ENCODE results near the gene VSTM2A. TPM values are rescaled to one million over a fixed set of nuclear protein-coding genes. Genes with fewer than 3 reads are reported as not detected.

Gene VSTM2A
- total RNA-seq, 2 experiments from 2014 or later, result not detected

DNA sequence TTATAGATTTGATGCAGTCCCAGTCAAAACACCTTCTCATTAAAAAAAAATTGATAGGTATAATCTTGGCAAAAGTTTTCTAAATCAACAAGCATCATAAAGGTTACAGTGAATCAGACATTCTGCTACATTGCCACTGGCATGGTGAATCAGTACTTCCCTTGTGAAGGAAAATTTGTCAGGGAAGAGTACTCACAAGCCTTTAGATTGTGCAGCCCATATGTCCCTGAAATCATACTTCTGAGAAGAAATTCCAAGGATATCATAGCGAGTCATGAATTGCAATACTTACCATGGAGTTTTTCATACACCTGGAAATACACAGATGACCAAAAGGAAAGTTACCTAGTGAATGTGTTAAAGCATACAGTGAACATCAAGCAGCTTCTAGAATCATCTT is 17.2 kb downstream of the VSTM2A start:
- no peaks in the 10 kb centered on the region for H3K36me3 Mint-ChIP-seq (ENCODE audit: low read depth)
- POLR2A ChIA-PET, result no interaction called here
- ATAC-seq (no peak), DNase-seq (no peak)
- H3K4me1 Mint-ChIP-seq (ENCODE audit: low read depth), result no peaks in the 10 kb centered on the region
- H3K9me3 Mint-ChIP-seq (ENCODE audit: insufficient read depth), result peaks cover 1% of the 10 kb centered on the region
- H3K27me3 Mint-ChIP-seq (ENCODE audit: low read depth), result no peaks in the 10 kb centered on the region
- no peak overlapping the region for H3K27ac Mint-ChIP-seq
- no peak overlapping the region for H3K4me3 Mint-ChIP-seq
- CTCF ChIA-PET, result no interaction called here

DNA sequence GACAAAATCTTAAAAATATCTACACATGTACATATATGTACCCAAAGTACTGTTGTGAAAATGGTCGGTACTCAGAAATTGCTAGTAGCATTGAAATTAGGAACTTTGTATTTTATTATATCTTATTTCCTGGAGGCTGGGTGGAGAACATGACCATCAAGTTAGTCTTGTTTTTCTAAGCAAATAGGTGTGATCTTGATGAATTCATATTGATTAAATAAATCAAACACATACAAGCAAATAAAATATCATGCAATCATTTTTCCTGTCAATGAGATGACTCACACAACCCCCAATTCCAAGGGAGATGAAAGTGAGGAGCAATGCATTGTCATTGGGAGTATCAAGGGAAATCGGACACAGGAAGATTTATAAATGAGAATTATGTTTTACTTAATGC is 18.0 kb downstream of the VSTM2A start:
- Mint-ChIP-seq H3K27me3 (ENCODE audit: low read depth) (no peaks in the 10 kb centered on the region), H3K27ac (no peak overlapping the region), H3K36me3 (ENCODE audit: low read depth) (no peaks in the 10 kb centered on the region), H3K9me3 (ENCODE audit: insufficient read depth) (peaks cover 4% of the 10 kb centered on the region), H3K4me1 (ENCODE audit: low read depth) (no peaks in the 10 kb centered on the region), H3K4me3 (no peak overlapping the region)
- DNase-seq (no peak), ATAC-seq (no peak)
- CTCF ChIA-PET, result no interaction called here
- POLR2A ChIA-PET, result no interaction called here

DNA sequence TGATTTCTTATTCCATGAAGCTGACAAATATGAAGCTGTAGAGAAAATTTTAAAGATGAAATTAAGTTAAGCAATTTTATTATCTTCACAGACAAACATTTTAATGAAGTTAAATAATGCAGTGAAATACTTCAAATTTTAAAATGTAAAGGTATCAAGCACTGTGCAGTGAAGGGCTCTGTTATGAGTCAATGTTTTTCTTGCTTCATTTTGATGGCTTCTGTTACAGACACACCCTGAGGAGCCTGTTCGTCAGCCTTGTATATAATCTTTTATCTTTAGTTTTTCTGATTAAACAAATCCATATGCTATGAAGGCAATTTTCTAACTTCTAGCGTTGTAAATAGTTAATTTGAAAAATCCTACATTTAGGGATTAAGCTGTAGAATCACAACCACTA is 18.5 kb downstream of the VSTM2A start:
- Mint-ChIP-seq H3K4me3 (no peak overlapping the region), H3K4me1 (ENCODE audit: low read depth) (no peaks in the 10 kb centered on the region), H3K27ac (no peak overlapping the region), H3K9me3 (ENCODE audit: insufficient read depth) (peaks cover 4% of the 10 kb centered on the region), H3K36me3 (ENCODE audit: low read depth) (no peaks in the 10 kb centered on the region), H3K27me3 (ENCODE audit: low read depth) (no peaks in the 10 kb centered on the region)
- CTCF ChIA-PET, result no interaction called here
- POLR2A ChIA-PET, result no interaction called here
- DNase-seq (no peak), ATAC-seq (no peak)

DNA sequence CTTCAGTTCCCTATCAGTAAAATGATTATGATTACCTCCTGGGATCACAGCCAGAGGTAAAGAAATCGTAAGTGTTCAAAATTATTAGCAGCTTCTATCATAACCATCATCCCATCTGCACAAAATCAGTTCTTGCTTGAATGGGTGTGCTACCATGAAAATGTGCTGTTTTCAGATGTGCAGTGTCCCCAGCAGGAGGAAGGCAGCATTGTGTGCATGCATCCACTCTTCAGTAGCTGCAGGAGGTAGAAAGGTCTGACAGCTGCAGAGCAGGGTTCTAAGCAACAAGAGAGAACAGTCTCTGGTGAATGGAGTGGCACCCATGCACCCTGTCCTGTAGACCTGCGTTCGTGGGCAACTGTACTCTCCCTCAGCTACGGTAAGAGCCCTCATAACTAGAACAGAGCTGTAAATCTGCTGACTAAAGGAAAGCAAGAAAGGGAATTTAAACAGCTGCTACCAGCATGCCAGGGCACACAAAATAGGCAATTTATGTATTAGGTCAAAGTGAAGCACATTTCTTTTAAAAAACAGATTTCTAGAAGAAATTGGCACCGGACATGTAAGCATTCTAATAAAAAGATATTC is 21.2 kb downstream of the VSTM2A start:
- peaks cover 8% of the 10 kb centered on the region for H3K9me3 Mint-ChIP-seq (ENCODE audit: insufficient read depth)
- no peaks in the 10 kb centered on the region for H3K4me1 Mint-ChIP-seq (ENCODE audit: low read depth)
- H3K27me3 Mint-ChIP-seq (ENCODE audit: low read depth), result no peaks in the 10 kb centered on the region
- DNase-seq (no peak), ATAC-seq (no peak)
- no peaks in the 10 kb centered on the region for H3K36me3 Mint-ChIP-seq (ENCODE audit: low read depth)
- H3K4me3 Mint-ChIP-seq, result no peak overlapping the region
- ChIA-PET POLR2A (no interaction called here), CTCF (no interaction called here)
- no peak overlapping the region for H3K27ac Mint-ChIP-seq

DNA sequence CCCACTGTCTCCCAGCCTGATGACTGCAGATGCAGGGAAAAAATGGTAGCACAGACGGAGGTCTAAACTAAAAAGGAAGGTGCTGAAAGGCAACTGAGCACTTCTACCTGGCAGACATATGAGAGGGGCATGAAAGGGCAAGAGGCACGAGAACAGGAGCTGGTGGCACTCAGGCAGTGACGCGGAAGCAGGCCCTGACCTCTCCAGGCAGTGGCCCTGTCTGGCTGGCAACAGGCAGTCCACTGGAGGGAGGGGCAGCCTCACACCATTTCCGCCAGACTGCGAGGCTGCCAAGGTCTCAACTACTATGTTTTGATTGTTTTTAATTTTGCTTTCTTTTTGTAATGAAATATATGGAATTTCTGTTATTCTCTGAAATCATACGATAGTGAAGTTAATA is 23.3 kb downstream of the VSTM2A start:
- Mint-ChIP-seq H3K27ac (no peak overlapping the region), H3K36me3 (ENCODE audit: low read depth) (no peaks in the 10 kb centered on the region), H3K4me3 (no peak overlapping the region), H3K27me3 (ENCODE audit: low read depth) (no peaks in the 10 kb centered on the region), H3K4me1 (ENCODE audit: low read depth) (no peaks in the 10 kb centered on the region), H3K9me3 (ENCODE audit: insufficient read depth) (peaks cover 8% of the 10 kb centered on the region)
- ChIA-PET CTCF (no interaction called here), POLR2A (no interaction called here)
- ATAC-seq (no peak), DNase-seq (no peak)

DNA sequence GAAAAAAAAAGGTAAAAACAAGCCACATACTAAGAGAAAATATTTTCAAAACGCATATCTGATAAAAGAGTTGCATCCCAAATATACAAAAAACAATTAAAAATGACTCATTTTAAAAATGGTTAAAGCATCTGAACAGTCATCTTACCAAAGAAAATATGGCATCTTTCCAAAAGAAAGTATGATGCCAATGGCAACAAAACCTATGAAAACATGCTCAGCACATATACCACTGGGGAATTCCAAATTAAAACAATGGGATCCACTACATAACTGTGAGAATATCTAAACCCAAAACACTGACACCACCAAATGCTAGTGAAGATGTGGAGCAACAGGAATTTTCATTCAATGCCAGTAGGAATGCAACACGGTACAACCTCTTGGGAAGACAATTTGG is 39.3 kb downstream of the VSTM2A start:
- Mint-ChIP-seq H3K4me1 (ENCODE audit: low read depth) (no peaks in the 10 kb centered on the region), H3K27ac (no peak overlapping the region), H3K4me3 (no peak overlapping the region), H3K9me3 (ENCODE audit: insufficient read depth) (no peaks in the 10 kb centered on the region), H3K27me3 (ENCODE audit: low read depth) (no peaks in the 10 kb centered on the region), H3K36me3 (ENCODE audit: low read depth) (no peaks in the 10 kb centered on the region)
- ATAC-seq (no peak), DNase-seq (no peak)
- POLR2A ChIA-PET, result no interaction called here
- CTCF ChIA-PET, result no interaction called here

DNA sequence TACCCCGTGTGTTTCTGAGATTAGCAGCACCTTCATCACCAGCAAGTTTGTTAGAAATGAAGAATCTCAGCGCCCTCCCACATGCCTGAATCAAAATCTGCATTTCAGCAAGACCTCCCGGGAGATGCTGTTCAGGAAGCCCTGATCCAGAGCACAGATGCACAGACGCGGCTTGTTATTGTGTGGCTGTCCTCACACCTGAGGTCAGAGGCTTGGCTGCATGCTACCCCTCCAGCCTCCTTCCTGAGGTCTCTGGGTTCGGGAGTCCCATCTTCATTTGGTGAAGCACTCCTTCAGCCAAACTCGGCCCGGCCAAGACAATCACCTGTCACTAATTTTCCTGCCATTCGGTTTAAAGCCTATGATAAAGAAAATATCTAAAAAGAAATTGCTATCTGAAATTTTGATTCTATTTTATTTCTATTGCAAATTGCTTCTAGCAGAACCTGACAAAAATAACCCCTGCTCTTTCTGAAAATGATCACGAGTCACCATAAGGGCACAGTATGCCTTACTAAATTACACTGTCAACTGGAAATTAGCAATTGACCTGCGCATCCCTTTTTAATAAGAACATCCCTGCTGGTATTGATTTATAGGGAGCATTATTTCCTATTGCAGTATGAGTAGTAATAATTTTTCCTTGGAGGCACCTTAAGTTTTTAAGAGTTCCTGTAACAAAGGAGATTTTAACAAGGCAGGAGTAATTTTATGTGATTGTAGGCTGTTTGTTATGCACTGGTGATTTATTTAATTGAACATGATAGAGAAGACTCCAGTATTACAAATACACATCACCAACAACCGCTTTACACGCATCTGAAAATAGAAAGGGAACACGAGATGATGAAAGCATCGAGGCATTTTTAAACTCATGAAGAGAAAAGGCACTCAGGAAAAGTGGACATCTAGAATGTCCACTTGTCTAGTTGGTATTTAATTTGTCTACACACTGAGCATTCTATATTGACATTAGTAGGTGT is 49.5 kb downstream of the VSTM2A start:
- Mint-ChIP-seq H3K4me1 (ENCODE audit: low read depth) (no peaks in the 10 kb centered on the region), H3K4me3 (no peak overlapping the region), H3K27me3 (ENCODE audit: low read depth) (no peaks in the 10 kb centered on the region), H3K9me3 (ENCODE audit: insufficient read depth) (peaks cover 4% of the 10 kb centered on the region), H3K27ac (no peak overlapping the region), H3K36me3 (ENCODE audit: low read depth) (no peaks in the 10 kb centered on the region)
- ATAC-seq (no peak), DNase-seq (no peak)
- CTCF ChIA-PET, result no interaction called here
- POLR2A ChIA-PET, result no interaction called here

DNA sequence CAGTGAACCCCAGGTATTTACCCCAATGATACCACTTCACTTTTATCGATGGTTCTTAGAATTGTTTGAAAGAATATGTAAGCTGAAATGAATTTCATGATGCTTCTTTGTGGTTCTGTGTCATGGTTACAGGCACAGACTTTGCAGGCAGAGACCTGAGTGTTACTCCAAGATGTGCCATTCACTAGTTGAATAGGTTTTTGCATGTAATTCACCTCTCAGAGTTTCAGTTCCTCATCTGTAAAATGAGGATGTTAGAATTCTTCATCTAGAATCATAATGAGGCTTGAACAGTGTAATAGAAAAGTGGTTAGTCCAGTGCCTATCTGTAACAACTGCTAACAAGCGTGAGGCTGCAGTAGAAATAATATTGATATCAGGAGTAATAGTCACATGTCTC is 54.6 kb downstream of the VSTM2A start:
- CTCF ChIA-PET, result no interaction called here
- no peaks in the 10 kb centered on the region for H3K9me3 Mint-ChIP-seq (ENCODE audit: insufficient read depth)
- H3K4me1 Mint-ChIP-seq (ENCODE audit: low read depth), result no peaks in the 10 kb centered on the region

DNA sequence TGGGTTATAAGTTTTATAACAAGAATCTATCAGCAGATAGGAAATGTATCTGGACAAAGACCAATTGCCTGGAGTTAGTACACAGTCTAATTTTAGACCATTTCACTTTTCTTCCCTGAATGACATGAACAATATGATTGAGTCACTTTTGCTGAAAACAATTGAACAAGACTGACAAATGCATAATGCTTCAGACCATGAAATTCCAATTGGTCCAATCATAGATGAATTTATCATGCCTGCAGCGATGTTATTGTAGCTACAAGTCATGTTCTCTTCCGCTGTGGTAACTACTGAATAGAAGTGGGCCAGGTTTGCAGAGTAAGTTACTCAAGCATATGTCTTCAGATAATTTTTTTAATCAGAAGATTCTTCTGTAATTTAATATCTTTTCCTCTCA is 73.4 kb downstream of the VSTM2A start:
- ATAC-seq, result no peak
- CTCF ChIA-PET, result no interaction called here

More for the DNA sequence above, 54.6 kb downstream of the VSTM2A start:
- POLR2A ChIA-PET, result no interaction called here
- Mint-ChIP-seq H3K4me3 (no peak overlapping the region), H3K36me3 (ENCODE audit: low read depth) (no peaks in the 10 kb centered on the region), H3K27ac (no peak overlapping the region), H3K27me3 (ENCODE audit: low read depth) (no peaks in the 10 kb centered on the region)
- no peak for DNase-seq
- ATAC-seq, result no peak

More for the DNA sequence above, 73.4 kb downstream of the VSTM2A start:
- no peak overlapping the region for H3K27ac Mint-ChIP-seq
- H3K9me3 Mint-ChIP-seq (ENCODE audit: insufficient read depth), result peaks cover 3% of the 10 kb centered on the region
- H3K36me3 Mint-ChIP-seq (ENCODE audit: low read depth), result no peaks in the 10 kb centered on the region
- no peak overlapping the region for H3K4me3 Mint-ChIP-seq
- no peaks in the 10 kb centered on the region for H3K27me3 Mint-ChIP-seq (ENCODE audit: low read depth)
- no peak for DNase-seq
- POLR2A ChIA-PET, result no interaction called here
- H3K4me1 Mint-ChIP-seq (ENCODE audit: low read depth), result no peaks in the 10 kb centered on the region

Other genes starting within 250 kb of the VSTM2A start
- gene SEC61G, start 216.8 kb downstream of the VSTM2A start, total RNA-seq, result 100 to 1,000 TPM; 101 to 123 TPM

Measured in activated CD8-positive, alpha-beta T cell treated with anti-CD3 and anti-CD28 coated beads, Interleukin-2, amount 10 ng/mL, durations not matched to agents 7 days and 5 days (primary cell).